ENCODE data around the gene HACL1. TPM values are rescaled to one million over a fixed set of nuclear protein-coding genes. Genes with fewer than 3 reads are reported as not detected.

HACL1 gene
- total RNA-seq, 1 donor from 2014 or later: 8.1 TPM

- TF ChIP-seq POLR2A (IDR thresholded peaks at IDR 0.05) (no peak), CTCF (IDR thresholded peaks at IDR 0.05) (no peak), POLR2AphosphoS5 (IDR thresholded peaks at IDR 0.05; ENCODE audit: insufficient read depth in 1 of 2, low read depth in 1 of 2) (no peak)
- Histone ChIP-seq H3K27ac (no peak overlapping the region), H3K9me3 (no peaks in the 10 kb centered on the region), H3K4me3 (no peak overlapping the region), H3K36me3 (peaks cover 0 to 30% of the 10 kb centered on the region in 2 donors), H3K4me1 (no peaks in the 10 kb centered on the region), H3K27me3 (no peaks in the 10 kb centered on the region)
- DNase-seq (ENCODE audit: extremely low spot score in 2 of 2): no peak
- intact Hi-C loops (cut with DNase I): no loop called here
Measured at GRCh38 chr3:15579051-15579450, 22.3 kb downstream of the HACL1 start.

- H3K36me3 ChIP-seq: peaks cover 0 to 31% of the 10 kb centered on the region in 2 donors
- H3K27ac ChIP-seq: no peak overlapping the region
- no peaks in the 10 kb centered on the region for H3K9me3 ChIP-seq
Measured at GRCh38 chr3:15578289-15578867, 23.0 kb downstream of the HACL1 start.

GRCh38 chr3:15576475-15576874, 24.9 kb downstream of the HACL1 start:
- TF ChIP-seq POLR2A (IDR thresholded peaks at IDR 0.05): no peak
- TF ChIP-seq CTCF (IDR thresholded peaks at IDR 0.05): no peak
- no peak for TF ChIP-seq POLR2AphosphoS5 (IDR thresholded peaks at IDR 0.05; ENCODE audit: insufficient read depth in 1 of 2, low read depth in 1 of 2)
- Histone ChIP-seq H3K4me3 (no peak overlapping the region), H3K9me3 (no peaks in the 10 kb centered on the region), H3K27me3 (no peaks in the 10 kb centered on the region), H3K4me1 (no peaks in the 10 kb centered on the region), H3K36me3 (peaks cover 0 to 31% of the 10 kb centered on the region in 2 donors), H3K27ac (no peak overlapping the region)
- intact Hi-C loops (cut with DNase I): no loop called here
- no peak for DNase-seq (ENCODE audit: extremely low spot score in 2 of 2)

More at GRCh38 chr3:15578289-15578867, 23.0 kb downstream of the HACL1 start:
- Histone ChIP-seq H3K27me3 (no peaks in the 10 kb centered on the region), H3K4me1 (no peaks in the 10 kb centered on the region), H3K4me3 (no peak overlapping the region)
- DNase-seq (ENCODE audit: extremely low spot score in 2 of 2): no peak
- TF ChIP-seq POLR2A (IDR thresholded peaks at IDR 0.05): no peak
- no peak for TF ChIP-seq POLR2AphosphoS5 (IDR thresholded peaks at IDR 0.05; ENCODE audit: insufficient read depth in 1 of 2, low read depth in 1 of 2)
- TF ChIP-seq CTCF (IDR thresholded peaks at IDR 0.05): no peak
- intact Hi-C loops (cut with DNase I): no loop called here

- no peaks in the 10 kb centered on the region for H3K4me1 ChIP-seq
- H3K36me3 ChIP-seq: peaks cover 0 to 29% of the 10 kb centered on the region in 2 donors
- DNase-seq (ENCODE audit: extremely low spot score in 2 of 2): no peak
- intact Hi-C loops (cut with DNase I): no loop called here
- no peak overlapping the region for H3K27ac ChIP-seq
- TF ChIP-seq CTCF (IDR thresholded peaks at IDR 0.05): no peak
- TF ChIP-seq POLR2A (IDR thresholded peaks at IDR 0.05): no peak
- TF ChIP-seq POLR2AphosphoS5 (IDR thresholded peaks at IDR 0.05; ENCODE audit: insufficient read depth in 1 of 2, low read depth in 1 of 2): no peak
- H3K9me3 ChIP-seq: no peaks in the 10 kb centered on the region
- no peaks in the 10 kb centered on the region for H3K27me3 ChIP-seq
- H3K4me3 ChIP-seq: no peak overlapping the region
Measured at GRCh38 chr3:15575446-15575845, 25.9 kb downstream of the HACL1 start.

- H3K9me3 ChIP-seq: no peaks in the 10 kb centered on the region
- peaks cover 0 to 39% of the 10 kb centered on the region in 2 donors for H3K36me3 ChIP-seq
- H3K27me3 ChIP-seq: no peaks in the 10 kb centered on the region
- TF ChIP-seq CTCF (IDR thresholded peaks at IDR 0.05) (no peak), POLR2AphosphoS5 (IDR thresholded peaks at IDR 0.05; ENCODE audit: insufficient read depth in 1 of 2, low read depth in 1 of 2) (no peak), POLR2A (IDR thresholded peaks at IDR 0.05) (no peak)
- intact Hi-C loops (cut with DNase I): no loop called here
- DNase-seq (ENCODE audit: extremely low spot score in 2 of 2): no peak
- H3K4me1 ChIP-seq: no peaks in the 10 kb centered on the region
- no peak overlapping the region for H3K27ac ChIP-seq
- H3K4me3 ChIP-seq: no peak overlapping the region
Measured at GRCh38 chr3:15572138-15572537, 29.2 kb downstream of the HACL1 start.
